H9 (cell line): ENCODE results near the gene LRPPRC. TPM values are rescaled to one million over a fixed set of nuclear protein-coding genes. Genes with fewer than 3 reads are reported as not detected.

ENCODE experiments used
- DNase-seq: peaks from one replicate; pipeline ENCODE4 v3.0.0-alpha.2; 2017
- H2AFZ ChIP-seq: one replicate; pipeline ENCODE4 v1.6.1; 2013; ENCODE audit warnings: mild to moderate bottlenecking, low read length, control low read depth, moderate library complexity
- H2AK5ac ChIP-seq: 2 replicates; pipeline ENCODE4 v1.6.1; 2013; ENCODE audit warnings: low read length, control low read depth, mixed read lengths; ENCODE audit not compliant: insufficient read length
- H2BK120ac ChIP-seq: one replicate; pipeline ENCODE4 v1.6.1; 2013; ENCODE audit warnings: low read depth, mild to moderate bottlenecking, low read length, control low read depth, inconsistent platforms; ENCODE audit not compliant: poor library complexity, severe bottlenecking
- H2BK12ac ChIP-seq: 2 replicates; pipeline ENCODE4 v1.6.1; 2013; ENCODE audit warnings: low read length, control low read depth, mixed read lengths, low read depth; ENCODE audit not compliant: insufficient read length
- H2BK15ac ChIP-seq: 2 replicates; pipeline ENCODE4 v1.6.1; 2013; ENCODE audit warnings: low read depth, low read length, control low read depth
- H2BK20ac ChIP-seq: one replicate; pipeline ENCODE4 v1.6.1; 2013; ENCODE audit warnings: low read depth, mild to moderate bottlenecking, low read length, control low read depth, inconsistent platforms; ENCODE audit not compliant: poor library complexity, severe bottlenecking
- H2BK5ac ChIP-seq: 2 replicates; pipeline ENCODE4 v1.6.1; 2013; ENCODE audit warnings: low read length, control low read depth, mixed read lengths; ENCODE audit not compliant: insufficient read length
- H3K14ac ChIP-seq: 2 replicates; pipeline ENCODE4 v1.6.1; 2013; ENCODE audit warnings: low read length, control low read depth; ENCODE audit not compliant: insufficient read depth
- H3K18ac ChIP-seq: 2 replicates; pipeline ENCODE4 v1.6.1; 2013; ENCODE audit warnings: low read depth, mild to moderate bottlenecking, mixed read lengths, low read length, control low read depth; ENCODE audit not compliant: insufficient read length
- H3K23ac ChIP-seq: 2 replicates; pipeline ENCODE4 v1.6.1; 2013; ENCODE audit warnings: low read length, control low read depth, mixed read lengths, low read depth; ENCODE audit not compliant: insufficient read length
- H3K23me2 ChIP-seq: 2 replicates; pipeline ENCODE4 v1.6.1; 2013; ENCODE audit warnings: low read depth, mild to moderate bottlenecking, mixed read lengths, low read length, control low read depth; ENCODE audit not compliant: insufficient read length, poor library complexity, severe bottlenecking
- H3K27ac ChIP-seq: 2 replicates; pipeline ENCODE4 v1.5.1; 2013; ENCODE audit warnings: low read length, control low read depth, mixed read lengths, low read depth; ENCODE audit not compliant: insufficient read length
- H3K27me3 ChIP-seq: 2 replicates; pipeline ENCODE4 v1.6.1; 2013; ENCODE audit warnings: low read length, control low read depth, inconsistent platforms; ENCODE audit not compliant: insufficient read depth
- H3K4ac ChIP-seq: 2 replicates; pipeline ENCODE4 v1.6.1; 2013; ENCODE audit warnings: low read depth, mild to moderate bottlenecking, control low read depth, inconsistent platforms, low read length, moderate library complexity
- H3K4me1 ChIP-seq: 2 replicates; pipeline ENCODE4 v1.6.1; 2013; ENCODE audit warnings: low read length, control low read depth, inconsistent platforms; ENCODE audit not compliant: insufficient read depth
- H3K4me2 ChIP-seq: 2 replicates; pipeline ENCODE4 v1.6.1; 2013; ENCODE audit warnings: low read length, control low read depth, mixed read lengths; ENCODE audit not compliant: insufficient read length, insufficient read depth
- H3K56ac ChIP-seq: 2 replicates; pipeline ENCODE4 v1.6.1; 2013; ENCODE audit warnings: low read depth, mild to moderate bottlenecking, mixed read lengths, low read length, control low read depth; ENCODE audit not compliant: insufficient read length
- H3K79me1 ChIP-seq: 2 replicates; pipeline ENCODE4 v1.6.1; 2013; ENCODE audit warnings: low read depth, mild to moderate bottlenecking, moderate library complexity, low read length, control low read depth, inconsistent platforms; ENCODE audit not compliant: insufficient read depth, poor library complexity, severe bottlenecking
- H3K79me2 ChIP-seq: 2 replicates; pipeline ENCODE4 v1.6.1; 2013; ENCODE audit warnings: low read length, control low read depth, inconsistent platforms; ENCODE audit not compliant: insufficient read depth
- H3K9ac ChIP-seq: 2 replicates; pipeline ENCODE4 v1.6.1; 2013; ENCODE audit warnings: low read length, control low read depth, mixed read lengths; ENCODE audit not compliant: insufficient read length; ENCODE audit errors: extremely low read depth
- H3K9me3 ChIP-seq: one replicate; pipeline ENCODE4 v1.6.1; 2013; ENCODE audit warnings: low read depth, low read length, inconsistent platforms; ENCODE audit not compliant: control insufficient read depth
- H3T11ph ChIP-seq: one replicate; pipeline ENCODE4 v1.6.1; 2013; ENCODE audit warnings: mild to moderate bottlenecking, low read length, control low read depth, inconsistent platforms
- H4K20me1 ChIP-seq: one replicate; pipeline ENCODE4 v1.6.1; 2013; ENCODE audit not compliant: control insufficient read depth, insufficient read length, insufficient read depth
- H4K5ac ChIP-seq: 2 replicates; pipeline ENCODE4 v1.6.1; 2013; ENCODE audit warnings: low read depth, mild to moderate bottlenecking, mixed read lengths, low read length, control low read depth; ENCODE audit not compliant: insufficient read length
- H4K8ac ChIP-seq: replicated peaks from 2 replicates; pipeline ENCODE4 v1.6.1; 2013; ENCODE audit warnings: low read length, control low read depth, mixed read lengths, low read depth; ENCODE audit not compliant: insufficient read length
- H4K91ac ChIP-seq: 2 replicates; pipeline ENCODE4 v1.6.1; 2013; ENCODE audit warnings: low read depth, mild to moderate bottlenecking, moderate library complexity, mixed read lengths, low read length, control low read depth; ENCODE audit not compliant: insufficient read length
- H3K27ac Mint-ChIP-seq, 3 experiments: 2 replicates in 2 of 3; 3 replicates in 1 of 3; pipeline ENCODE4 v1.8.0; 2020 to 2021; ENCODE audit warnings: mixed read lengths in 3 of 3, mild to moderate bottlenecking in 1 of 3, moderate library complexity in 1 of 3
- H3K27me3 Mint-ChIP-seq: 2 replicates; pipeline ENCODE4 v1.8.0; 2021; ENCODE audit warnings: low read depth, mild to moderate bottlenecking, moderate library complexity, mixed read lengths
- H3K36me3 Mint-ChIP-seq, 3 experiments: 2 replicates in 2 of 3; 3 replicates in 1 of 3; pipeline ENCODE4 v1.8.0; 2020 to 2021; ENCODE audit warnings: low read depth in 3 of 3, mixed read lengths in 3 of 3; ENCODE audit not compliant: insufficient read depth in 1 of 3
- H3K4me1 Mint-ChIP-seq, 2 experiments: 2 replicates each; pipeline ENCODE4 v1.8.0; 2020; ENCODE audit warnings: mixed read lengths in 2 of 2
- H3K4me3 Mint-ChIP-seq, 2 experiments: 2 replicates in 1 of 2; 3 replicates in 1 of 2; pipeline ENCODE4 v1.8.0; 2020 to 2021; ENCODE audit warnings: mild to moderate bottlenecking in 2 of 2, mixed read lengths in 2 of 2, moderate library complexity in 1 of 2
- H3K9me3 Mint-ChIP-seq, 2 experiments: 2 replicates in 1 of 2; 3 replicates in 1 of 2; pipeline ENCODE4 v1.8.0; 2020; ENCODE audit warnings: mild to moderate bottlenecking in 2 of 2, mixed read lengths in 2 of 2, moderate library complexity in 1 of 2
- WGBS: extraction: QIAGEN DNeasy Blood & Tissue Kit; methylation state at CpG from one replicate; pipeline ENCODE4 v1.1.7; 2013; ENCODE audit warnings: missing lambda C conversion rate, low lambda C conversion rate, mixed read lengths; ENCODE audit not compliant: insufficient read length; ENCODE audit errors: extremely low coverage; 5-methylcytosine and 5-hydroxymethylcytosine counted together
- total RNA-seq: library from RNA; stranded (reverse); gene quantifications from 2 replicates; pipeline ENCODE4 v1.2.1, GENCODE V29; 2021
- TF ChIP-seq, protein P1 (sequence below): fragments of 200-600 bp; sonication (generic); conservative IDR thresholded peaks from 3 replicates; pipeline ENCODE4 v1.8.0; 2021; ENCODE audit warnings: antibody characterized with exemption, mild to moderate bottlenecking

The LRPPRC gene
- total RNA-seq, 1 experiment from 2014 or later: 182 TPM

DNA sequence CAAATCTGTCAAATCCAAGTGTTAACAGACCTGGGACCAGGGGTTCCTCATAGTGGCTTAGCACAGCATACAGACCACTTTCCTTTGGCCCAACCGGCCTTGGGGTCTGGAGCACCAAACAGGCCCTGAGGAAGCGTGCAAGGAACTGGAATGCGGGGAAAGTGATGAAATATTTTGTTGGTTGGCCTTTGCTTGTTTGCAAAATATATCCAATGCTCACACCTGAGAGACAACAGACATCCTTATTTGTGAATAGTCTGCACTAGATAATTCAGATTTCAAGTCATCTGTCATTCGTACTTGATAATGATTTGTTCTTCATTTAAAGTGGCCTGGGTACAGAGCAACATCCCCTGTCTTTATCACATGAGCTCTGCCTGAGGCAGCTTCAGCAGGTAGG lies 113.5 kb downstream of the LRPPRC start:
- Histone ChIP-seq H4K8ac (no peak overlapping the region), H2AK5ac (no peak overlapping the region), H3K4ac (no peak overlapping the region), H3K9me3 (no peaks in the 10 kb centered on the region), H3K4me2 (no peak overlapping the region), H3K56ac (no peak overlapping the region), H3K23me2 (no peaks in the 10 kb centered on the region), H4K5ac (no peak overlapping the region), H4K20me1 (no peaks in the 10 kb centered on the region), H3K18ac (no peak overlapping the region), H3K79me1 (no peaks in the 10 kb centered on the region), H3K4me1 (peaks cover 4% of the 10 kb centered on the region), H4K91ac (no peak overlapping the region), H2BK15ac (no peak overlapping the region), H2BK120ac (no peak overlapping the region), H3K79me2 (no peaks in the 10 kb centered on the region), H2BK20ac (no peak overlapping the region), H2AFZ (no peak overlapping the region), H3K23ac (no peak overlapping the region), H2BK5ac (no peak overlapping the region), H3K27ac (no peak overlapping the region), H2BK12ac (no peak overlapping the region), H3K9ac (no peak overlapping the region), H3T11ph (no peak overlapping the region), H3K14ac (no peak overlapping the region), H3K27me3 (no peaks in the 10 kb centered on the region)
- Mint-ChIP-seq H3K27ac (peak overlapping the region in 1 of 3 experiments; percentile 43; a peak in 3 of 7 replicates), H3K27me3 (peaks cover 7% of the 10 kb centered on the region), H3K4me1 (peaks cover 4 to 13% of the 10 kb centered on the region in 2 experiments), H3K4me3 (no peak overlapping the region), H3K36me3 (peaks cover 3 to 14% (median 9%) of the 10 kb centered on the region in 3 experiments), H3K9me3 (no peaks in the 10 kb centered on the region)
- TF ChIP-seq, protein P1, sequence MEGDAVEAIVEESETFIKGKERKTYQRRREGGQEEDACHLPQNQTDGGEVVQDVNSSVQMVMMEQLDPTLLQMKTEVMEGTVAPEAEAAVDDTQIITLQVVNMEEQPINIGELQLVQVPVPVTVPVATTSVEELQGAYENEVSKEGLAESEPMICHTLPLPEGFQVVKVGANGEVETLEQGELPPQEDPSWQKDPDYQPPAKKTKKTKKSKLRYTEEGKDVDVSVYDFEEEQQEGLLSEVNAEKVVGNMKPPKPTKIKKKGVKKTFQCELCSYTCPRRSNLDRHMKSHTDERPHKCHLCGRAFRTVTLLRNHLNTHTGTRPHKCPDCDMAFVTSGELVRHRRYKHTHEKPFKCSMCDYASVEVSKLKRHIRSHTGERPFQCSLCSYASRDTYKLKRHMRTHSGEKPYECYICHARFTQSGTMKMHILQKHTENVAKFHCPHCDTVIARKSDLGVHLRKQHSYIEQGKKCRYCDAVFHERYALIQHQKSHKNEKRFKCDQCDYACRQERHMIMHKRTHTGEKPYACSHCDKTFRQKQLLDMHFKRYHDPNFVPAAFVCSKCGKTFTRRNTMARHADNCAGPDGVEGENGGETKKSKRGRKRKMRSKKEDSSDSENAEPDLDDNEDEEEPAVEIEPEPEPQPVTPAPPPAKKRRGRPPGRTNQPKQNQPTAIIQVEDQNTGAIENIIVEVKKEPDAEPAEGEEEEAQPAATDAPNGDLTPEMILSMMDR: no peak
- no CpG with 5 or more reads among the region's 4 CpGs for WGBS
- no peak for DNase-seq
